NB4 (cell line): ENCODE data around the gene GUCY2C.
"Not testable (repeated sequence)": the region's sequence is repeated elsewhere in the genome, so short reads cannot be mapped to it uniquely, and the experiment has no call there.

Experiments
- DNase-seq: peaks from one replicate; pipeline ENCODE4 v3.0.0; 2010; ENCODE audit warnings: low read depth
- H3K4me3 ChIP-seq: one replicate; pipeline ENCODE4 v1.5.1; 2011; ENCODE audit warnings: mild to moderate bottlenecking, low read depth, low read length, moderate library complexity
- MYC ChIP-seq: IDR thresholded peaks from 2 replicates; pipeline ENCODE4 v1.6.1; 2011; ENCODE audit warnings: low read depth, low read length
- POLR2A ChIP-seq: IDR thresholded peaks from 2 replicates; pipeline ENCODE4 v1.6.1; 2011; ENCODE audit warnings: mild to moderate bottlenecking; ENCODE audit not compliant: insufficient read length; ENCODE audit errors: extremely low read depth
- TF ChIP-seq, protein P1 (sequence below): IDR thresholded peaks from one replicate; pipeline ENCODE4 v1.5.1; 2012; ENCODE audit warnings: low read depth, low read length
- TF ChIP-seq, protein P2 (sequence below): IDR thresholded peaks from 2 replicates; pipeline ENCODE4 v1.6.1; 2011; ENCODE audit warnings: low read depth, low read length

Gene GUCY2C

DNA sequence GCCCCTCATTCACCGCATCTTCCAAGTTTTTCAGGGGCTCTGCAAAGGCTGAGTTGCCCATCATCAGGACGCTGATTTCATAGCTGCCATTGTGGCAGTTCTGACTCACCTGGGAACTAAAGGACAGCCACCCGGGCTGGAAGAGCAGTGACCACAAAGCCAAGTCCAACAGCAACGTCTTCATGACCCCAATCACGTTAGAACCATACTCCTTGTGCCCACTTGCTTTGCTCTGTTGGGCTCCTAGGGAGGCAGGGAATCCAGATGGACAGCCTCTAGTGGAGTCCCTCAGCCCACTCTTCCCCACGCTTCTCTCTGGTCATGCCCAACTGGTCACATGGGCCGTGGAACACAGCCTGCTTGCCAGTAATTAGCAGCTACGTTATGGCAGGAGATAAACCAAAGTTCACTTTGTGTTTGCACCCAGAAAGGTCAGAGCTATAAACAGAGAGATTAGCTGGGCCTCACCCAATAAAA lies at the start of gene GUCY2C:
Gene GUCY2C, minus strand, starts transcription at position 335 of the 477 bp plus-strand sequence. Its CDS starts 151 bp downstream, at position 184.
- H3K4me3 ChIP-seq, result no peak within 1 kb of the TSS
- TF ChIP-seq POLR2A (no peak), MYC (no peak)
- TF ChIP-seq, protein P1, sequence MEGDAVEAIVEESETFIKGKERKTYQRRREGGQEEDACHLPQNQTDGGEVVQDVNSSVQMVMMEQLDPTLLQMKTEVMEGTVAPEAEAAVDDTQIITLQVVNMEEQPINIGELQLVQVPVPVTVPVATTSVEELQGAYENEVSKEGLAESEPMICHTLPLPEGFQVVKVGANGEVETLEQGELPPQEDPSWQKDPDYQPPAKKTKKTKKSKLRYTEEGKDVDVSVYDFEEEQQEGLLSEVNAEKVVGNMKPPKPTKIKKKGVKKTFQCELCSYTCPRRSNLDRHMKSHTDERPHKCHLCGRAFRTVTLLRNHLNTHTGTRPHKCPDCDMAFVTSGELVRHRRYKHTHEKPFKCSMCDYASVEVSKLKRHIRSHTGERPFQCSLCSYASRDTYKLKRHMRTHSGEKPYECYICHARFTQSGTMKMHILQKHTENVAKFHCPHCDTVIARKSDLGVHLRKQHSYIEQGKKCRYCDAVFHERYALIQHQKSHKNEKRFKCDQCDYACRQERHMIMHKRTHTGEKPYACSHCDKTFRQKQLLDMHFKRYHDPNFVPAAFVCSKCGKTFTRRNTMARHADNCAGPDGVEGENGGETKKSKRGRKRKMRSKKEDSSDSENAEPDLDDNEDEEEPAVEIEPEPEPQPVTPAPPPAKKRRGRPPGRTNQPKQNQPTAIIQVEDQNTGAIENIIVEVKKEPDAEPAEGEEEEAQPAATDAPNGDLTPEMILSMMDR, result no peak
- TF ChIP-seq, protein P2, sequence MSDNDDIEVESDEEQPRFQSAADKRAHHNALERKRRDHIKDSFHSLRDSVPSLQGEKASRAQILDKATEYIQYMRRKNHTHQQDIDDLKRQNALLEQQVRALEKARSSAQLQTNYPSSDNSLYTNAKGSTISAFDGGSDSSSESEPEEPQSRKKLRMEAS, result no peak
- no peak for DNase-seq

DNA sequence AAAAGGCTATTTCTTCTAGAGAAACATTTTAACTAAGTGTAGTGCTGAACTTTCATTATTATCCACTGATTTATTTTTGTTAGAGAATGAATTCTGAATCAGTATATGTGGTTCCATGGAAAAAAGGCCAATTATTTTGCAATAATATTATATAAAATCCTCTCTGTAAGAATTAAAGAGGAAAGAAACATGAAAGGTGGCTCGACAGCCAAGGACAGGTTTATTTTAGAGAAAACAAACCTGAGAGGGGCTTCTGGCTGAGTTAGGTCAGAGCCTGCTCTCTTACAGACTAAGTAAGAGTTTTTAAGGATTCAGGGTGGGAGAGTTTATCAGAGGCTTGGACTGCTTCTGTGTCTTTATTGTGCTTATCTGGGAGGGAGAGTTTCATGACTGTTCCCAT lies 46.7 kb upstream of the GUCY2C start:
- TF ChIP-seq, protein P1, result no peak
- TF ChIP-seq MYC (no peak), POLR2A (no peak)
- TF ChIP-seq, protein P2, result no peak
- H3K4me3 ChIP-seq, result no peak overlapping the region
- no peak for DNase-seq

DNA sequence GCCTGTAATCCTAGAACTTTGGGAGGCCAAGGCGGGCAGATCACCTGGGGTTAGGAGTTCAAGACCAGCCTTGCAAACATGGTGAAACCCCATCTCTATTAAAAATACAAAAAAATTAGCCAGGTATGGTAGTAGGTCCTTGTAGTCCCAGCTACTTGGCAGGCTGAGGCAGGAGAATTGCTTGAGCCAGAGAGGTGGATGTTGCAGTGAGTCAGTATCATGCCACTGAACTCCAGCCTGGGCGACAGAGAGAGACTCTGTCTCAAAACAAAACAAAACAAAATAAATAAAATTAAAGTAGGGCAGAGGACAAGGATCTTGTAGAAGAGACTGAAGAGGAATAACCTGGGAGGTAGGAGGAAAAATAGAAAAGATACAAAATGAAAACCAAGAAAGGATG lies 45.5 kb upstream of the GUCY2C start:
- DNase-seq, result no peak
- no peak overlapping the region for H3K4me3 ChIP-seq
- TF ChIP-seq POLR2A (no peak), MYC (no peak)
- TF ChIP-seq, protein P2, result no peak
- TF ChIP-seq, protein P1, result no peak

DNA sequence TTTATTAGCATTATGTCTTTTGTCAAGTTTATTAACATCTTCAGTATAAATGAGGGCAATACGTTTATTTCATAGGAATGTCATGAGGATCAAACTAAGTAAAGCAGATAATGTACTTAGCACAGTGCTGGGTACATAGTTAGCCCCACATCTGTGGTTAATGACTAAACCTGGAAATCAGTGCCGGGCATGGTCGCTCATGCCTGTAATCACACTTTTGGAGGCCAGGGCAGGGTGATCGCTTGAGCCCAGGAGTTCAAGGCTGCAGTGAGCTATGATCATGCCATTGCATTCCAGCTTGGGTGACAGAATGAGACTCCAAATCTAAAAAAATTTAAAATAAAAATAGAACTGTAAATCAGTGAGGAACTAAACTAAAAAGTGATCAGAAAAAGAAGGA lies 44.8 kb upstream of the GUCY2C start:
- no peak for TF ChIP-seq POLR2A
- TF ChIP-seq, protein P1, result no peak
- TF ChIP-seq, protein P2, result no peak
- TF ChIP-seq MYC, result no peak
- no peak overlapping the region for H3K4me3 ChIP-seq
- no peak for DNase-seq

DNA sequence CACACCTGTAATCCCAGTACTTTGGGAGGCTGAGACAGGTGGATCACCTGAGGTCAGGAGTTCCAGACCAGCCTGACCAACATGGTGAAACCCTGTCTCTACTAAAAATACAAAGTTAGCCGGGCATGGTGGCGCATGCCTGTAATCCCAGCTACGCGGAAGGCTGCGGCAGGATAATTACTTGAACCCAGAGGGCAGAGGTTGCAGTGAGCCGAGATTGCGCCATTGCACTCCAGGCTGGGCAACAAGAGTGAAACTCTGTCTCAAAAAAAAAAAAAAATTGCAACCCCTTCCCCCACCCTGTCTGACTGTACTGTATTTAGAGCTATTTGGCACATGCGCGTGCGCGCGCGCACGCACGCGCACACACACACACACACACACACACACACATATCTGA lies 40.0 kb upstream of the GUCY2C start:
- not testable (repeated sequence) for H3K4me3 ChIP-seq, DNase-seq

DNA sequence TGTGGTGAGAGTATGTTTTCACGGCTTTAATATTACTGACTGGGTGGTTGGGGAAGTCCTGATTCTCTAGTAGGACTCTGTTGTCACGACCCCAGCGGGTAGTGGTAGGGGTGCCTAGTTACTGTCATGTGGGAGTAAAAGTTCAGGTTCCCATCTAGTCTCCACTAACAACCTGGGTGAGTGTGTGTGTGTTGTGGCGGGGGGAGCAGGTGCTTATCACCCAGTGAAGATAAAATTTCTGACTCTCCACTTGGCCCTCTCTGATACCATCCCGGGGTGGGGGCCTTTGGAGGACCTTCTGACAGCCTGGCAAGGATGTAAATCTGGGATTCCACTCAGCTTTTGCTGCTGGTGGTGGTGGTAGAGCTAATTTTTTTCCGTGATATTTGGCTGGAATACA lies 35.4 kb upstream of the GUCY2C start:
- DNase-seq, result no peak
- TF ChIP-seq, protein P1, result no peak
- TF ChIP-seq POLR2A, result no peak
- TF ChIP-seq, protein P2, result no peak
- no peak for TF ChIP-seq MYC
- no peak overlapping the region for H3K4me3 ChIP-seq
